PC-9 (cell line): ENCODE data around the gene FAM237A. TPM values are rescaled to one million over a fixed set of nuclear protein-coding genes. Genes with fewer than 3 reads are reported as not detected.

Experiments used
- BruUV-seq: library from RNA; stranded (reverse); fragments of 400-500 nt; replicated peaks from 2 replicates; lab custom pipeline; 2021; lab: Mats Ljungman, UMichigan
- CTCF ChIA-PET: fragments of 300-600 bp; sonication (Branson Sonifier 250); formaldehyde crosslinking; loops from one replicate; lab custom pipeline; 2022; ENCODE audit warnings: antibody characterized with exemption; lab: Charles Lee
- POLR2A ChIA-PET: fragments of 300-600 bp; sonication (Branson Sonifier 250); formaldehyde crosslinking; loops from one replicate; lab custom pipeline; 2022; ENCODE audit warnings: antibody characterized with exemption; ENCODE audit not compliant: unreplicated experiment; lab: Charles Lee
- DNase-seq, 2 experiments: peaks; one replicate each; pipeline versions ENCODE4 v3.0.0 to v3.0.0-alpha.2; 2015 to 2022; ENCODE audit warnings: mixed read lengths in 1 of 2
- H2AFZ ChIP-seq: fragments of 200-600 bp; sonication (generic); 2 replicates; pipeline ENCODE4 v1.8.1; 2017; ENCODE audit warnings: antibody characterized with exemption
- H3F3A ChIP-seq: fragments of 200-600 bp; sonication (generic); 2 replicates; pipeline ENCODE4 v1.8.1; 2017; ENCODE audit warnings: antibody characterized with exemption, mild to moderate bottlenecking, low read depth; ENCODE audit not compliant: insufficient read depth
- H3K27ac ChIP-seq: fragments of 200-600 bp; sonication (generic); 2 replicates; pipeline ENCODE4 v1.6.1; 2016; ENCODE audit warnings: mixed run types
- H3K27me3 ChIP-seq: fragments of 200-600 bp; sonication (generic); 2 replicates; pipeline ENCODE4 v1.6.1; 2016; ENCODE audit warnings: low read depth, mixed run types; ENCODE audit not compliant: insufficient read depth
- H3K36me3 ChIP-seq: fragments of 200-600 bp; sonication (generic); 2 replicates; pipeline ENCODE4 v1.6.1; 2016; ENCODE audit warnings: low read depth, mixed run types
- H3K4me1 ChIP-seq: fragments of 200-600 bp; sonication (generic); replicated peaks from 2 replicates; pipeline ENCODE4 v1.6.1; 2016; ENCODE audit warnings: mixed run types; ENCODE audit not compliant: insufficient read depth
- H3K4me2 ChIP-seq: fragments of 200-600 bp; sonication (generic); 2 replicates; pipeline ENCODE4 v1.6.1; 2017; ENCODE audit warnings: mixed run types
- H3K4me3 ChIP-seq: fragments of 200-600 bp; sonication (generic); 2 replicates; pipeline ENCODE4 v1.6.1; 2016; ENCODE audit warnings: mixed run types
- H3K79me2 ChIP-seq: fragments of 200-600 bp; sonication (generic); 2 replicates; pipeline ENCODE4 v1.6.1; 2017; ENCODE audit warnings: low read depth, mixed run types
- H3K9me2 ChIP-seq: fragments of 200-600 bp; sonication (generic); 2 replicates; pipeline ENCODE4 v1.8.1; 2017; ENCODE audit warnings: mild to moderate bottlenecking; ENCODE audit not compliant: insufficient read depth
- H3K9me3 ChIP-seq: fragments of 200-600 bp; sonication (generic); 2 replicates; pipeline ENCODE4 v1.8.1; 2016; ENCODE audit warnings: low read depth; ENCODE audit not compliant: insufficient read depth
- H4K20me1 ChIP-seq: fragments of 200-600 bp; sonication (generic); 2 replicates; pipeline ENCODE4 v1.8.1; 2017; ENCODE audit not compliant: insufficient read depth
- EZH2 ChIP-seq: fragments of 200-600 bp; sonication (generic); IDR thresholded peaks from 2 replicates; pipeline ENCODE4 v1.8.0; 2017; ENCODE audit warnings: antibody characterized with exemption, low read depth
- intact Hi-C: fragments of 100-400 bp; cut with micrococcal nuclease; formaldehyde crosslinking; loops from one replicate; pipeline ENCODE4 v1.10.0; 2022; ENCODE audit not compliant: unreplicated experiment
- total RNA-seq: library from RNA; stranded (reverse); gene quantifications from 2 replicates; pipeline ENCODE4 v1.2.3, GENCODE V29; 2021
- TF ChIP-seq, protein P1 (sequence below): fragments of 200-600 bp; sonication (generic); conservative IDR thresholded peaks from 2 replicates; pipeline ENCODE4 v1.6.1; 2017; ENCODE audit warnings: mixed run types, antibody characterized with exemption, mild to moderate bottlenecking, moderate library complexity

The FAM237A gene
- total RNA-seq, 1 experiment from 2014 or later = not detected

GRCh38 chr2:206665251-206665650 lies 23.0 kb downstream of the FAM237A start:
- Histone ChIP-seq H3F3A (no peaks in the 10 kb centered on the region), H3K27ac (no peak overlapping the region), H4K20me1 (no peaks in the 10 kb centered on the region), H3K9me2 (no peaks in the 10 kb centered on the region), H3K79me2 (no peaks in the 10 kb centered on the region), H2AFZ (no peak overlapping the region), H3K9me3 (no peaks in the 10 kb centered on the region), H3K27me3 (no peaks in the 10 kb centered on the region), H3K4me3 (no peak overlapping the region), H3K4me2 (no peak overlapping the region), H3K36me3 (no peaks in the 10 kb centered on the region), H3K4me1 (no peaks in the 10 kb centered on the region)
- BruUV-seq = no TSS peak
- ChIA-PET CTCF (no interaction called here), POLR2A (no interaction called here)
- no peak for DNase-seq
- no peak for TF ChIP-seq EZH2
- TF ChIP-seq, protein P1, sequence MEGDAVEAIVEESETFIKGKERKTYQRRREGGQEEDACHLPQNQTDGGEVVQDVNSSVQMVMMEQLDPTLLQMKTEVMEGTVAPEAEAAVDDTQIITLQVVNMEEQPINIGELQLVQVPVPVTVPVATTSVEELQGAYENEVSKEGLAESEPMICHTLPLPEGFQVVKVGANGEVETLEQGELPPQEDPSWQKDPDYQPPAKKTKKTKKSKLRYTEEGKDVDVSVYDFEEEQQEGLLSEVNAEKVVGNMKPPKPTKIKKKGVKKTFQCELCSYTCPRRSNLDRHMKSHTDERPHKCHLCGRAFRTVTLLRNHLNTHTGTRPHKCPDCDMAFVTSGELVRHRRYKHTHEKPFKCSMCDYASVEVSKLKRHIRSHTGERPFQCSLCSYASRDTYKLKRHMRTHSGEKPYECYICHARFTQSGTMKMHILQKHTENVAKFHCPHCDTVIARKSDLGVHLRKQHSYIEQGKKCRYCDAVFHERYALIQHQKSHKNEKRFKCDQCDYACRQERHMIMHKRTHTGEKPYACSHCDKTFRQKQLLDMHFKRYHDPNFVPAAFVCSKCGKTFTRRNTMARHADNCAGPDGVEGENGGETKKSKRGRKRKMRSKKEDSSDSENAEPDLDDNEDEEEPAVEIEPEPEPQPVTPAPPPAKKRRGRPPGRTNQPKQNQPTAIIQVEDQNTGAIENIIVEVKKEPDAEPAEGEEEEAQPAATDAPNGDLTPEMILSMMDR = no peak
- intact Hi-C loops = loop anchor here (10.0 kb wide), 1 partner anchor 100 kb away; no protein-coding TSS in a partner anchor

GRCh38 chr2:206670531-206671319 lies 28.4 kb downstream of the FAM237A start:
- Histone ChIP-seq H3K27ac (no peak overlapping the region), H2AFZ (no peak overlapping the region), H3K79me2 (no peaks in the 10 kb centered on the region), H3K27me3 (no peaks in the 10 kb centered on the region), H3K36me3 (no peaks in the 10 kb centered on the region), H4K20me1 (no peaks in the 10 kb centered on the region), H3K9me3 (no peaks in the 10 kb centered on the region), H3K4me1 (no peaks in the 10 kb centered on the region), H3K9me2 (no peaks in the 10 kb centered on the region), H3F3A (no peaks in the 10 kb centered on the region), H3K4me2 (no peak overlapping the region), H3K4me3 (no peak overlapping the region)
- CTCF ChIA-PET = no interaction called here
- TF ChIP-seq, protein P1 = no peak
- no peak for TF ChIP-seq EZH2
- no peak for DNase-seq
- BruUV-seq = no TSS peak
- intact Hi-C loops = no loop called here
- POLR2A ChIA-PET = no interaction called here

DNA sequence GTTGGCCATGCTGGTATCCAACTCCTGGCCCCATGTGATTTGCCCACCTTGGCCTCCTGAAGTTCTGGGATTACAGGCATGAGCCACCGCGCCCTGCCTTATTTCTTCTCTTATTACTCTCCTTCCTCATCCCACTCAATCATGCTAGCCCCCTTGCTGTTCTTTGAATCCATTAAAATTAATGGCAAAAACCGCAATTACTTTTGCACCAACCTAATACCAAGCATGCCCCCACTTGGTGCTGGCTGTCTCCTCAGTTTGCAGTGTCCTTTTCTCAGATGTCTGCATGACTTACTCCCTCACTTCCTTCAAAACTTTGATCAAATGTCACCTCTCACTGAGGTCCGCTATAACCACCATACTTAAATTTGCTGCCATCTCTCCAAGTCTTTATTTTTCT lies 41.3 kb downstream of the FAM237A start:
- no peaks in the 10 kb centered on the region for H3K27me3 ChIP-seq
- H3K9me2 ChIP-seq = no peaks in the 10 kb centered on the region
- H3K36me3 ChIP-seq = no peaks in the 10 kb centered on the region
- TF ChIP-seq, protein P1 = no peak
- no peaks in the 10 kb centered on the region for H3F3A ChIP-seq
- no peaks in the 10 kb centered on the region for H3K4me1 ChIP-seq
- no peak overlapping the region for H3K4me3 ChIP-seq
- no peaks in the 10 kb centered on the region for H3K9me3 ChIP-seq
- no peak overlapping the region for H2AFZ ChIP-seq
- H3K27ac ChIP-seq = no peak overlapping the region
- no peak overlapping the region for H3K4me2 ChIP-seq
- CTCF ChIA-PET = no interaction called here
- H3K79me2 ChIP-seq = no peaks in the 10 kb centered on the region
- POLR2A ChIA-PET = no interaction called here
- intact Hi-C loops = no loop called here
- no peak for DNase-seq
- BruUV-seq = no TSS peak
- no peaks in the 10 kb centered on the region for H4K20me1 ChIP-seq
